HL-60 (cell line): ENCODE results near the gene VAV2.

Experiments
- DNase-seq, 2 experiments: peaks; one replicate each; pipeline ENCODE4 v3.0.0-alpha.2; 2010 to 2020; ENCODE audit warnings: low read depth in 1 of 2, low spot score in 1 of 2
- H3K27ac ChIP-seq: fragments of 250-450 bp; sonication (Bioruptor Pico); replicated peaks from 2 replicates; pipeline ENCODE4 v1.5.1; 2020; ENCODE audit warnings: mild to moderate bottlenecking, moderate library complexity
- H3K27me3 ChIP-seq: fragments of 250-450 bp; sonication (Bioruptor Pico); 2 replicates; pipeline ENCODE4 v1.5.1; 2021; ENCODE audit warnings: mild to moderate bottlenecking, moderate library complexity; ENCODE audit not compliant: insufficient read depth, poor library complexity, severe bottlenecking
- H3K4me3 ChIP-seq: replicated peaks from 2 replicates; pipeline ENCODE4 v1.5.1; 2011; ENCODE audit warnings: mild to moderate bottlenecking, control low read depth, low read length; ENCODE audit not compliant: insufficient read depth
- GABPA ChIP-seq: IDR thresholded peaks from 2 replicates; pipeline ENCODE4 v1.6.1; 2012; ENCODE audit warnings: low read depth
- POLR2AphosphoS5 ChIP-seq: IDR thresholded peaks from 2 replicates; pipeline ENCODE4 v1.6.1; 2012; ENCODE audit warnings: low read depth
- SPI1 ChIP-seq: IDR thresholded peaks from 2 replicates; pipeline ENCODE4 v1.6.1; 2012; ENCODE audit warnings: low read depth, mild to moderate bottlenecking, borderline replicate concordance
- TF ChIP-seq, protein P1 (sequence below): IDR thresholded peaks from one replicate; pipeline ENCODE4 v1.5.1; 2011; ENCODE audit warnings: low read length, control low read depth, inconsistent platforms; ENCODE audit not compliant: insufficient read depth
- TF ChIP-seq, protein P2 (sequence below): IDR thresholded peaks from 2 replicates; pipeline ENCODE4 v1.6.1; 2012; ENCODE audit warnings: low read depth; ENCODE audit not compliant: insufficient replicate concordance

The VAV2 gene

DNA sequence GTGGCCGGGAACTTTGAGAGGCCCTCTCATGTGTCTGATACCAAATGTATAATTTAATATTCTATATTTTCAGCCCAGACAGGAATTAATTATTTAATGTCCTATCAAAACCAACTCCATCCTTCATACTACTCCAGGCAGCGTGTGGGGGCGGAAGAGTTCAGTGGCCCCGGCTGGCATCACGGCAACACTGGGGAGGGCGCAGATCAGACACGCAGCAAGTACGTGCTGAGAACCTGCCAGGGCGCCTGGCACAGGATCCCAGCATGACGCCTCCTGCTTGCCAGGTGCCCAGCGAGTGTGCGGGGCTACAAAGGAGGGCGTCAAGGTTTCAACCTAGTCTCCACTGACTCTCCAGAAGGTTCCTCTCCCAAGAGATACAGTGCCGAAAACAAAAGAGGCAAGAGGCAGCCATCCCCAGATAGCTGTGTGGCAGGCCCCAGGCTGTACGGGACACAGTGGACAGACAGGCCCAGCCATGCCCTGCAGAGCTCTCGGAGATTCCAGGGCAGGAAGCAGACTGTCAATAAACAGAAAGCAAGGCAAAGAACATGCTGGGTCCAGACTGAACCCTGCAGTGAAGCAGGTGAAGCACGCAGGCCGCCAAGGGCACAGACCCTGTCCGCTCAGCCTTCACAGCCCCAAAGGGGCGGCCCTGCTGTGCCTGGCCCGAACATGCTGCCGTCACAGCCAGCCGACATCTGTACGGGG is 110.3 kb downstream of the VAV2 start:
- DNase-seq: no peak
- Histone ChIP-seq H3K27me3 (no peaks in the 10 kb centered on the region), H3K27ac (no peak overlapping the region), H3K4me3 (no peak overlapping the region)
- no peak for TF ChIP-seq SPI1
- TF ChIP-seq, protein P1, sequence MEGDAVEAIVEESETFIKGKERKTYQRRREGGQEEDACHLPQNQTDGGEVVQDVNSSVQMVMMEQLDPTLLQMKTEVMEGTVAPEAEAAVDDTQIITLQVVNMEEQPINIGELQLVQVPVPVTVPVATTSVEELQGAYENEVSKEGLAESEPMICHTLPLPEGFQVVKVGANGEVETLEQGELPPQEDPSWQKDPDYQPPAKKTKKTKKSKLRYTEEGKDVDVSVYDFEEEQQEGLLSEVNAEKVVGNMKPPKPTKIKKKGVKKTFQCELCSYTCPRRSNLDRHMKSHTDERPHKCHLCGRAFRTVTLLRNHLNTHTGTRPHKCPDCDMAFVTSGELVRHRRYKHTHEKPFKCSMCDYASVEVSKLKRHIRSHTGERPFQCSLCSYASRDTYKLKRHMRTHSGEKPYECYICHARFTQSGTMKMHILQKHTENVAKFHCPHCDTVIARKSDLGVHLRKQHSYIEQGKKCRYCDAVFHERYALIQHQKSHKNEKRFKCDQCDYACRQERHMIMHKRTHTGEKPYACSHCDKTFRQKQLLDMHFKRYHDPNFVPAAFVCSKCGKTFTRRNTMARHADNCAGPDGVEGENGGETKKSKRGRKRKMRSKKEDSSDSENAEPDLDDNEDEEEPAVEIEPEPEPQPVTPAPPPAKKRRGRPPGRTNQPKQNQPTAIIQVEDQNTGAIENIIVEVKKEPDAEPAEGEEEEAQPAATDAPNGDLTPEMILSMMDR: no peak
- no peak for TF ChIP-seq GABPA
- TF ChIP-seq, protein P2, sequence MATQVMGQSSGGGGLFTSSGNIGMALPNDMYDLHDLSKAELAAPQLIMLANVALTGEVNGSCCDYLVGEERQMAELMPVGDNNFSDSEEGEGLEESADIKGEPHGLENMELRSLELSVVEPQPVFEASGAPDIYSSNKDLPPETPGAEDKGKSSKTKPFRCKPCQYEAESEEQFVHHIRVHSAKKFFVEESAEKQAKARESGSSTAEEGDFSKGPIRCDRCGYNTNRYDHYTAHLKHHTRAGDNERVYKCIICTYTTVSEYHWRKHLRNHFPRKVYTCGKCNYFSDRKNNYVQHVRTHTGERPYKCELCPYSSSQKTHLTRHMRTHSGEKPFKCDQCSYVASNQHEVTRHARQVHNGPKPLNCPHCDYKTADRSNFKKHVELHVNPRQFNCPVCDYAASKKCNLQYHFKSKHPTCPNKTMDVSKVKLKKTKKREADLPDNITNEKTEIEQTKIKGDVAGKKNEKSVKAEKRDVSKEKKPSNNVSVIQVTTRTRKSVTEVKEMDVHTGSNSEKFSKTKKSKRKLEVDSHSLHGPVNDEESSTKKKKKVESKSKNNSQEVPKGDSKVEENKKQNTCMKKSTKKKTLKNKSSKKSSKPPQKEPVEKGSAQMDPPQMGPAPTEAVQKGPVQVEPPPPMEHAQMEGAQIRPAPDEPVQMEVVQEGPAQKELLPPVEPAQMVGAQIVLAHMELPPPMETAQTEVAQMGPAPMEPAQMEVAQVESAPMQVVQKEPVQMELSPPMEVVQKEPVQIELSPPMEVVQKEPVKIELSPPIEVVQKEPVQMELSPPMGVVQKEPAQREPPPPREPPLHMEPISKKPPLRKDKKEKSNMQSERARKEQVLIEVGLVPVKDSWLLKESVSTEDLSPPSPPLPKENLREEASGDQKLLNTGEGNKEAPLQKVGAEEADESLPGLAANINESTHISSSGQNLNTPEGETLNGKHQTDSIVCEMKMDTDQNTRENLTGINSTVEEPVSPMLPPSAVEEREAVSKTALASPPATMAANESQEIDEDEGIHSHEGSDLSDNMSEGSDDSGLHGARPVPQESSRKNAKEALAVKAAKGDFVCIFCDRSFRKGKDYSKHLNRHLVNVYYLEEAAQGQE: no peak
- no peak for TF ChIP-seq POLR2AphosphoS5

DNA sequence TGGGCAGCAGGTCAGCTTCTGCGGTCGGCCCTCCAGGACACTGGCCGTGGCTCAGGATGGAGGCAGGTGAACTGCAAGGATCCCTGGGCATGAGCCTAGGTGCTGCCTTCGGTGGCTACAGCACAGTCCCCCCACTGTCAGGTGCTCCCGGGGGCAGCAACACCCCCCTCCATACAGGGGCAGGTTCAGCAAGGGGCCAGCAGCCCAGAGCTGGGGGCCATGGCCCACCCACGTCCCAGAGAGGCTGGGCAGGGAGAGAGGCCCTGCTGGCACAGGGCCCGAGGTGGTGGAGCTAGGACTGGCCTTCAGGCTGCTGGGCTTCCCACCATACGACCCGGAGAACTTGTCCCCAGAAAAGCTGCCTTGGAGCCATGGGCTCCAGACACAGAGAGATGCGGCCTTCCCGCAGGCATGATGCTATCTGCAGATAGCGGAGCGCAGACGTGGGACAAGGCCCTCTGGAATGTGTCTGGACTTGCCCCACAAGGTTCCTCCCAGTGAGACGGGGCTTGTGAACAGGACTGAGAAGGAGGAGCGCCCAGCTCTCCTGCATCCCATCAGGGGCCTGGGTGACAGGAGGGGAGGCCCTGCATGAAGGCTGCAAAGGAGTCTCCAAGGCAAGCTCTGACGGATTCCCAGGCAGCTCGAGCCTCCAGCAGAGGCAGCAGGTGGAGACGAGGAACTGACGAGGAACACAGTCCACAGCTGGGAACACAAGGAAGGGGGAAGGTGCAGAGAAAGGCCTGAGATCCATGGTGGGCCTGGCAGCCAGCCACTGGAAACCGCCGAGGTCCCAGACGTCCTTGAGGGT is 111.1 kb downstream of the VAV2 start:
- no peak overlapping the region for H3K4me3 ChIP-seq
- no peak for TF ChIP-seq SPI1
- TF ChIP-seq, protein P1: no peak
- no peak for TF ChIP-seq GABPA
- no peaks in the 10 kb centered on the region for H3K27me3 ChIP-seq
- DNase-seq: no peak
- no peak overlapping the region for H3K27ac ChIP-seq

DNA sequence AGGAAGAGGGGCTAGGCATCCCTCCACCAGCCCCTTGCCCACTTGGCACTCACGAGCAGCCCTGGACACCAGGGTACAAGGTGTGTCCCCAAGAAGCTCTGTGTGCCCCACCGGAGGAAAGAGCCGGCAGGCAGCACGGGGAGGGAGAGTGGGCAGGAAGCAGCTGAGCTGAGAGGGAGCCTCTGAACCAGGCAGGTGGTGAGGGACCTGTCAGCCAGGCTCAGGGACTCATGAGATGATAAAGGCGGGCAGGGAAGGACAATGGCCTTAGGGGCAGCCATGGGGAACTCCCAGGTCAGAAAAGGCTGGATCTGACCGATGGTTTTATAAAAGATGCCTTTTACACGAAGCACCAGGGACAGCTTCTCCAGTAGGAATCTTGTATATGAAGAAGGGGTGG is 112.0 kb downstream of the VAV2 start:
- H3K27me3 ChIP-seq: no peaks in the 10 kb centered on the region
- H3K27ac ChIP-seq: no peak overlapping the region
- no peak for DNase-seq
- no peak overlapping the region for H3K4me3 ChIP-seq
- TF ChIP-seq SPI1 (no peak), GABPA (no peak), POLR2AphosphoS5 (no peak)
- TF ChIP-seq, protein P2: no peak
- TF ChIP-seq, protein P1: no peak
